ENCODE results near the gene KRT35.

The KRT35 gene

GRCh38 chr17:41513168-41513547 is 32.2 kb upstream of the KRT35 start:
- ChIA-PET CTCF (interaction anchor here (0.7 to 1.9 kb wide), 3 partner anchors 13 to 150 kb away, joined by 3 to 8 read pairs (median 4); no protein-coding TSS in a partner anchor), POLR2A (no interaction called here)
- TF ChIP-seq PRDM6 (tag by site-specific recombination; IDR thresholded peaks at IDR 0.05): peak; percentile 68
- TF ChIP-seq BCL11A (tag by site-specific recombination; IDR thresholded peaks at IDR 0.05; ENCODE audit: low read depth): peak; percentile 54; the same call in 1 of the 2 replicates
- no peak for TF ChIP-seq ZNF155 (tag by site-specific recombination; IDR thresholded peaks at IDR 0.05)
- TF ChIP-seq ZNF24 (tag by site-specific recombination; IDR thresholded peaks at IDR 0.05): peak; percentile 82; the same call in 1 of the 2 replicates
- peak; percentile 59; the same call in 1 of the 2 replicates for TF ChIP-seq KLF8 (tag by site-specific recombination; IDR thresholded peaks at IDR 0.05)
- peak; percentile 95 for TF ChIP-seq IKZF3 (tag by site-specific recombination; IDR thresholded peaks at IDR 0.05)
- 0 out of 2 replicates have a peak, but pooled peaks have one; percentile 31 for TF ChIP-seq ZSCAN4 (tag by site-specific recombination; IDR thresholded peaks at IDR 0.05)
- peak; percentile 74 for TF ChIP-seq PRDM4 (tag by site-specific recombination; IDR thresholded peaks at IDR 0.05)
- peak; percentile 83 for TF ChIP-seq GLI2 (tag by site-specific recombination; IDR thresholded peaks at IDR 0.05; ENCODE audit: borderline replicate concordance, low read depth)
- TF ChIP-seq ZNF335 (tag by site-specific recombination; conservative IDR thresholded peaks at IDR 0.05): peak; percentile 75
- peak; percentile 83 for TF ChIP-seq SP7 (tag by site-specific recombination; IDR thresholded peaks at IDR 0.05)
- no peak for TF ChIP-seq BCL11B (tag by site-specific recombination; IDR thresholded peaks at IDR 0.05; ENCODE audit: low read depth)
- peak; percentile 62; the same call in 1 of the 2 replicates for TF ChIP-seq ZSCAN30 (tag by site-specific recombination; IDR thresholded peaks at IDR 0.05)
- 0 out of 2 replicates have a peak, but pooled peaks have one; percentile 27 for TF ChIP-seq ZSCAN23 (tag by site-specific recombination; IDR thresholded peaks at IDR 0.05)
- TF ChIP-seq ZBTB10 (tag by site-specific recombination; IDR thresholded peaks at IDR 0.05): peak; percentile 59; the same call in 1 of the 2 replicates
- TF ChIP-seq ZNF426 (tag by site-specific recombination; IDR thresholded peaks at IDR 0.05): no peak
- peak; percentile 97 for TF ChIP-seq ZNF660 (tag by site-specific recombination; IDR thresholded peaks at IDR 0.05)
- peak; percentile 79 for TF ChIP-seq ZNF488 (tag by site-specific recombination; IDR thresholded peaks at IDR 0.05)
- no peak for TF ChIP-seq ZNF571 (tag by site-specific recombination; IDR thresholded peaks at IDR 0.05)
- peak; percentile 78; the same call in 1 of the 2 replicates for TF ChIP-seq ZNF184 (tag by site-specific recombination; IDR thresholded peaks at IDR 0.05)
- peak; percentile 91 for TF ChIP-seq ZNF843 (tag by site-specific recombination; IDR thresholded peaks at IDR 0.05)
- TF ChIP-seq ZNF350 (tag by site-specific recombination; IDR thresholded peaks at IDR 0.05): no peak
- TF ChIP-seq ATF2 (tag by site-specific recombination; IDR thresholded peaks at IDR 0.05; ENCODE audit: low read depth): peak; percentile 93
- TF ChIP-seq ZNF629 (tag by site-specific recombination; IDR thresholded peaks at IDR 0.05): peak; percentile 90
- 0 out of 2 replicates have a peak, but pooled peaks have one; percentile 29 for TF ChIP-seq BCL6B (tag by site-specific recombination; IDR thresholded peaks at IDR 0.05)
- TF ChIP-seq FEZF1 (tag by site-specific recombination; IDR thresholded peaks at IDR 0.05): peak; percentile 84

More at GRCh38 chr17:41513168-41513547, 32.2 kb upstream of the KRT35 start:
- no peaks in the 10 kb centered on the region for H3K36me3 ChIP-seq (ENCODE audit: control insufficient read depth in 2 of 2, insufficient read depth in 1 of 2, low read length in 2 of 2)
- H3K4me3 ChIP-seq (ENCODE audit: low read depth, low read length): no peak overlapping the region
- H3K4me1 ChIP-seq (ENCODE audit: control insufficient read depth, insufficient read depth, low read length): peaks cover 29% of the 10 kb centered on the region
- H3K27ac ChIP-seq (ENCODE audit: extremely low read depth, low read depth, low read length): peak overlapping the region; percentile 50
- H3K9me3 ChIP-seq (ENCODE audit: control insufficient read depth, insufficient read depth, low read depth, low read length): no peaks in the 10 kb centered on the region
